HT-29 (cell line): ENCODE data around the gene PPHLN1. TPM values are rescaled to one million over a fixed set of nuclear protein-coding genes. Genes with fewer than 3 reads are reported as not detected.
A peak's percentile ranks its signal among the peaks of the same experiment; 100 is the strongest.
"Not testable (repeated sequence)": the region's sequence is repeated elsewhere in the genome, so short reads cannot be mapped to it uniquely, and the experiment has no call there.

Experiments used
- DNase-seq: peaks from one replicate; pipeline ENCODE4 v3.0.0-alpha.2; 2015; ENCODE audit warnings: low spot score
- total RNA-seq: library from RNA; depleted of rRNA; stranded (reverse); fragments of >200 nt; shearing (Covaris generic); gene quantifications from 2 replicates; pipeline ENCODE4 v1.2.3, GENCODE V29; 2014

Gene PPHLN1
- total RNA-seq, 1 experiment from 2014 or later: 45.1 TPM

DNA sequence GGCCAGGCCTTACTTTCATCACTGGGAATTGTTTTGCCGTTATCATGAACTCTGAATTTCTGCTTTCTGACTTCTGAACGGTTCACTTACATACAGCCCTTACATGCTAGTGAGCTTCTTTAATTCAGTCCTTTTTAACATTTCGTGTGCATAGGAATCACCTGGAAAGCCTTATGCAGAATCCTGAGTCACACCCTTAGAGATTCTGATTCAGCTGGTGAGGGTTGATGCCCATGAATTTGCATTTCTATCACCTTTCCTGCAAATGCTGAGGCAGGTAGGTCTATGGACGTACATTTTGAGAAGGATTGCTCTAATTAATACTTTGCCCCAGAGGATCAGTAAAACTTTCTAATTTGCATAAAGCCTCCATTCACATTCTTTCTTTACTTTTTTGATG, 44.0 kb downstream of the PPHLN1 start:
- DNase-seq: no peak

DNA sequence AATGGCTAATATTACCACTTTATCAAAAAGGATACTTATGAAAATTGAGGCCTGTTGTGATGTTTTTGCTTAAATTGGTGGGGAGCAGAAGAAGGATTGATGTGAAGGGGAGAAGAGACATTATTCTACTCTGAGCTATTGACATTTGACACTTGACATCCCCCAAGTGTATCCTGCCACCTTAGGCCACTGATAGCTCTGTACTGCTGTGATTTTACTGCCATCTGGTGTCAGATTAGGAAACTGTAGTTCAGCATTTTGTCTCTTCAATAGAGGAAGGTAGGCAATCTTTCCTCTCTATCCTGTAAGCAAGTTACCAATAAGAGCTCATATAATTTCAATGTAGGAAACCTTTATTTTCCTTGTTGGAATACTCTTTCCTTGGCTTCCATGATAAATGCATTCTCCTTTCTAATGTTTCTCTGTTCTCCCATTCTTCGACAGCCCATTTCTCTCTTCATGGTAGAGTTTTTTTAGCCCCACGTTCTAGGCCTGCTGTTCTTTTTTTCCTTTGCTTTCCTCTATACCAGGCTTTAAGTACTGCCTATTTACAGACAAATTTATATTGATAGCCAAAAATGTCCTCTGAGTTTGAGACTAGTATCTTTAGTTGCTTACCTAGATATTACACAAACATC, 46.3 kb downstream of the PPHLN1 start:
- peak; percentile 79 for DNase-seq

DNA sequence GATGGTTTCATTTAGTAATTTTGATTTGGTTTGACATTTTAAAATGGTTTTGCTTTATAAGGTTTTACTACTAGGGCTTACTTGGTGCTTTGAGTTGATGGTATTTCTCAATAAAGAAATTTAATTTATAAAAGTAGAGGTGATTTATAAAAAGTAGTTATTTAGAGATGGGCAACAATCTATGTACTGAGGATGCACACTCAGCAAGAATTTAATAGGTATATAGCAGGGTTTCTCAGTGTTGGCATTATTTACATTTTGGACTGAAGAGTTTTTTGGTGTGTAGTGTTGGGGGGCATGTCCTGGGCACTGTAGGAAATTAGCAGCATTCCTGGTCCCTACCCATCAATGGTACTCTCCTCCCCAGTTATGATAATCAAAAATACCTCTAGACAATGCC, 47.7 kb downstream of the PPHLN1 start:
- no peak for DNase-seq

DNA sequence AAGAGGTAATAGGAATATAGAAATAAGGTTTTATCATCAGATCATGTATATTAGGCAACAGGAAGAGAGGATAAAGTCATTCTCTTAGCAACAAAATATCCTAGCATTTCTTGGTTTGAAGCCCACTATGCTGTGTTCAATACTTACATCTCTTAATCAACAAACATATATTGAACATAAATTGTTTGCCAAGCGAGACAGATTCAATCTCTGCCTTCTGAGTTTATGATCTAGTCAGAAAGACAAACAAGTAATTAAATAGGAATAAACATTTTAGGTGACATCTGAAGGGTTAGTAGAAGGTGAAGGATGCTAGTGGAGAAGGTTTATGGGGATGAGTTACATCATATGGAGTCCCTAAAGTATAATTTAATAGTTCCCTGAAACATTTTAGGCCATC, 54.8 kb downstream of the PPHLN1 start:
- DNase-seq: no peak

DNA sequence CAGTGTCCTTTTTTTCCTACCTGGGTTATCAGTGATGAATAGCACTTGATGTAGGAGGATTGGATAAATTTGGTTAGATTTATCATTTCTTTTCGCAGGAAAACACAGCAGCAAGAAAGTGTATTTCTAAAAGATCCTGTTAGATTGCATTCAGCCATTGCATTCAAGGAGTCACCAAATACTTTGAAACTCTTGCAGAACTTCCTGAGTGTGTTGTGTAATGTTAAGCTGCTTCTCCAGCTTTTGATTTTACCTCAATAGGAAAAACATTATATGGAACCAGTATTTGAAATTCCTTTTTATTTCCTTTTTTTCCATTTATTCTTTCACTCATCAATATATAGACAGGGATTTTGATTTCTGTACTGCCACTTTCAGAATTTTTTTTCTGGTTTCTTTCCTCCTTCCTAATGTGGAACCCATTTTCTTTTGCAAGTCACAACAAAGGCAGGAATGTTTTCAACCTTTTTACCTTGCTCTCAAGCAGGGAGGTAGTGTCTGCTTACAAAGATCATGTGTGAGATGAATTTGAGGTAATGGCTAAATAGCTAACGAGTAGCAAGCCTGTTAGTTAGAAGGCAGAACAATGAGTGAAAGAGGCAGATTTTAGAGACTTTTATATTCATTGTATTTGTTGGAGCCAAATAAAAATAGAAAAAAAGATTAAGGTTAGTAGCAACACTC, 56.2 kb downstream of the PPHLN1 start:
- DNase-seq: no peak

DNA sequence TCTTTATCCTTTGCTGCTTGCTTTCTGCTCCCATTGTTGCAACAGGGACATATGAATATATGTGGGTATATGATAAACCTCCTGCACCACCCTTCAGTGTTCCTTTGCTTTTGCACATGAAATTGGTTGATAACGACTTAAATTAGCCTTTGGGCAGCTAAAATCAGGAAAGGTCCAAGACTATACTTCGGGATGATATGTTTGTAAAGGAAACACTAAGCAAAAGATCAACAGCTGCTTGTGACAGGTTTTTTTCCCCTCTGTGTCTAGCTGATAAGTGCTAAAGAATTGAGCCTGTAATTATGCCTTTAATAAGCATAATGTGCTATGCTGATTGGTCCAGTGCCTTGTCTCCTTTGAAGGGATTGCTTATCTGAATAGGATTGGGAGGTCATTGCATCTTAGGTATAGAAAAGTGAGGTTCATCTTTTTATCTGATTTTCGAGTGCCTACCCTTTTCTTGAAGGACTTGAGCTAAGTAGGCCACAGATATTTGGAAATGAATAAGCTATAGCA, 59.4 kb downstream of the PPHLN1 start:
- DNase-seq: no peak

DNA sequence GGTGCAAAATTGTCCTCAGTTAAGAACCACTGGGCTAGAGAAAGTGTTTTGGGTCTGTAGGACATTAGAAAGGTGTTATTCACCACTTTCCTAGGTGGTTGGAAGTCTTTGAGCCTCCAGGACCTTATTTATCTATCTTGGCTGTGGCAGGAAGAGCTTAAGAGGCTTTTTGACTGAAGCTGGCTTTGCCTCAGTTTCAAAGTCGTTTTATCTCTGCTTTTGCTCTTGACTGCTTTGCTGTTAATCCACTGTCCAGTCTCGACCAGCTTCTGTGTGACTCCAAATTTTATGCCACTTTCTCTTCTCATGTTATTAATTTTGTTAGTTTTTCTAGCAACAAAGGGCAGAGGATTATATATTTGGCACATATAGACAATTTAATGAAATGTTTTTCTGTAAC, 60.3 kb downstream of the PPHLN1 start:
- no peak for DNase-seq

DNA sequence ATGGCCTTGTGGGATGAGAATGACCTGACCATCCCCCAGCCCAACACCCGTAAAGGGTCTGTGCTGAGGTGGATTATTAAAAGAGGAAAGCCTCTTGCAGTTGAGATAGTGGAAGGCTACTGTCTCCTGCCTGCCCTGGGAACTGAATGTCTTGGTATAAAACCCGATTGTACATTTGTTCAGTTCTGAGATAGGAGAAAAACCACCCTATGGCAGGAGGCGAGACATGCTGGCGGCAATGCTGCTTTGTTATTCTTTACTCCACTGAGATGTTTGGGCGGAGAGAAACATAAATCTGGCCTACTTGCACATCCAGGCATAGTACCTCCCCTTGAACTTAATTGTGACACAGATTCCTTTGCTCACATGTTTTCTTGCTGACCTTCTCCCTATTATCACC, 62.1 kb downstream of the PPHLN1 start:
- not testable (repeated sequence) for DNase-seq

DNA sequence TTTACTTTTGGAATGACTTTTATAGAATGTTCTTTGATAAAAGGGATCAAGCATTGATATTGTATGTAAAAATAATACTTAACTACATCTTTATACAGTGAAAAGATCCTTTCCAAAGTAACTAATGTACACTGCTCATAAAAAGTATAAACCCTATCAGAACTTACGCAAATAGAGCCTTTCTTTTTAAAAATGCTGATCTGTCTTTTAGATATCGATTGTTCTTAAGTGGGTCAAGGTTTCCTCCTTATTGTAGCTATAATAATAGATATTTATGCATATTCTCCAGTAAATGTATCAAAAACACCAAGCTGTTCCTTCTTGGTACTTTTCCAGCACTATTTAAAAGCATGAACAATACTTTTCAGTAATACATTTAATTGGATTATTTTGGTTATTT, 68.5 kb downstream of the PPHLN1 start:
- DNase-seq: no peak

DNA sequence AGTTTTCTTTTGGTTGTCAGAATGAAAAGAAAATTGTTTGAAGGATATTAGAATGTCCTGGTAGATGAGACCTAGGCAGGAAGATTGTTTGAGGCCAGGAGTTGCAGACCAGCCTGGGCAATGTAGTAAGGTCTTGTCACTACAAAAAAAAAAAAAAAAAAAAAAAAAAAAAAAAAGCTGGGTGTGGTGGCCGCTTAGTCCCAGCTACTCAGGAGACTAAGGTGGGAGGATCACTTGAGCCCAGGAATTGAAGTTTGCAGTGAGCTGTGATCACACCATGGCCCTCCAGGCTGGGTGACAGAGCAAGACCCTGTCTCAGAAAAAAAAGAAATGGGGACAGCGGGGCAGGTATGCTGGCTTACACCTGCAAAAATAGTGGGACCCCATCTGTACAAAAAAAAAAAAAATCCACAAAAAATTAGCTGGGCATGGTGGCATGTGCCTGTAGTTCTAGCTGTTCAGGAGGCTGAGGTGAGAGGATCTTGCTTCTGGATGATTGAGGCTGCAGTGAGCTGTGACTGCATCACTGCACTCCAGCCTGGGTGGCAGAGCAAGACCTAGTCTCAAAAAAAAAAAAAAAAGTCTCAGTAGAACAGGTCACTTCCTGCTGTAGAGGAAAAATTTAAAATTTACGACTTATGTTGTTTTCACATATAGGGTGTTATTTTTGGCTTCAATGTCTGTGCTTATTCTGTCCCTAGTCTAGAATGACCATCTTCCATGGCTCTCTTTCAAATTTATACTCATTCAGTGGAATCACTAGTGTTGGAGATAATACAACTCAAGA, 70.7 kb downstream of the PPHLN1 start:
- DNase-seq: no peak

DNA sequence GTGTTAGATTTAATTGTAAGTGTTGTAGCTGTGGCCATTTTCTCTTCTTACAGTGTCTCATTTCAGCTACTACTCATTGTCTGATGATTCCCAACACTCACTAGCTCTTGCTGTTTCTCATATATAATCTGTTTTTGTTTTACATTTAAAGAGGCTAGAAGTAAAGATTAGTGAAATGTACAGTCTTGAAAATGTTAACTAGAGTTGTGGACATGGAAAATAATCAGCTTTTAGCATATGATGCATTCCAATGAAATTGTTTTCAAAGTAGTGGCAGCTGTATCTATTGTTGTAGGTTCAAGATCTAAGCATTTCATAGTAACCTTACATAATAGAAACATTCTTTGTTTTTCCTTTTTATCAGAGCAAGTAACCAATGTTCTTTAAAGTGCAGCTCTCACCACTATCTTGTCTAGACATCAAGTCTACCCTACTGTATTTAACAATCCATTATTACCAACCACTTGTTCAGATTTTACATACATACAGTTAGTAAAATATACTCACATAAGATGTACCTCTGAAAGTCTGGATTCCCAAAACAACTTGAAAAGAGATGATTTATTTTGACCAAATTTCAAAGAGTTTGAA, 76.9 kb downstream of the PPHLN1 start:
- DNase-seq: no peak

DNA sequence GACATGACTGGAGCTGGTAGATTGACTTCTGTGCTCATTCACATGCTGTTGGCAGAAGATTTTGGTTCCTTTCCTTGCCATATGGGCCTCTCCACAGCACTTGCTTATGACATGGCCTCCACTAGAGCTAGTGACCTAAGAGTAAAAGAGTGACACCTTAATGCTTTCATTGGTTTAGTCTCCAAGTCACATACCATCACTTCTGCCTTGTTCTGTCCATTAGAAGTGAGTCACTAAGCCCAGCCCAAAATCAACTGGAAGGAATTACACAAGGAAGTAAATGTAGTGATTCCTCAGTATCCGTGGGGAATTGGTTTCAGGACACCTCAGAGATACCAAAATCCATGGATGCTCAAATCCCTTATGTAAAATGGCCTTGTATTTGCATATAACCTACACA, 81.3 kb downstream of the PPHLN1 start:
- no peak for DNase-seq

DNA sequence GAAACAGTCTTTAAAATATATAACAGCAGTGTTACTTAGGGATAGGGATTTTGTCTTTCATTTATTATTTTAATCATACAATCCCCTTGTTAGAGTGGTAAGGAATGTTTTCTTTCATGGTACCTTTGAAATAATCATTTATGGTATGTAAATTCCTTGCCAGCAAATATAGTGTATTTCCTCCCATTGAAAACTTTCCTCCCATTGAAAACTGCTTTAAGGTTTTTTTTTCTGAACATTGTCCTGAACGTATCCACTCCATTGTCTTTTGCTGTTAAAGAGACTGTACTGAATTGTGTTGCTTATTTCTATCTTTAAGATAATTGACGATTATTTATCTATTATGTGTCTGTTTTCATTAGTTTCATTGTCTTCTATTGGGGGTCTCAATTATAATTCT, 83.5 kb downstream of the PPHLN1 start:
- no peak for DNase-seq

DNA sequence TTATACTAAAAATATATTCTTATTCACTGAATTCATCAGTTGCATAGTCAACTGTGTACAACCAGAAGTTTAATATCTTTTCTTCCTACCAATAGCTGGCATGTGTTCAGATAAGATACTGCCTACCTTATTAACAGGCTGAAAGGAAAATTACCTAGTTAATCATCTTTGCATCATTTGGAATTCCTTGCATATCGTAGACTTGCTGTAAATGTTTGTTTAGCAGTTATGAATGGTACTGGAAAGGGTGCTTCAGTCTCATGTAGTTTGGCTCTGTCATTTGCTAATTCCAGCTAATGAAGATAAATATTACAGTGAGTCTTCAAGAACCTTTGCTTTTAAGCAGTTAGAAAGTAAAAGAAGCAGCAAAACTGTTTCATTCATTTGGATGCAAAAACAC, 84.4 kb downstream of the PPHLN1 start:
- no peak for DNase-seq

DNA sequence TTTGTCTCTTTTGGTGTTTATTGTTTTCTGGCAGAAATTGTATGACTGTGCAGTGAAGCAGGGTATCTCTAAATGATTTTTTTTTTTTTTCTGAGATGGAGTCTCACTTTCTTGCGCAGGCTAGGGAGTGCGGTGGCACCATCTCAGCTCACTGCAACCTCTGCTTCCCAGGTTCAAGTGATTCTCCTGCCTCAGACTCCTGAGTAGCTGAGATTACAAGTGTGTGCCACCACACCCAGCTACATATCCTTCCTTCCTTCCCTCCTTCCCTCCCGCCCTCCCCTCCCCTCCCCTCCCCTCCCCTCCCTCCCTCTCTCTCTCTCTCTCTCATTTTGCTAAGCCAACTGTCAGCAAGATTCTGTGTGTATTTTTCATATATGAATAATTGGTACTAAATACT, 94.4 kb downstream of the PPHLN1 start:
- DNase-seq: no peak

DNA sequence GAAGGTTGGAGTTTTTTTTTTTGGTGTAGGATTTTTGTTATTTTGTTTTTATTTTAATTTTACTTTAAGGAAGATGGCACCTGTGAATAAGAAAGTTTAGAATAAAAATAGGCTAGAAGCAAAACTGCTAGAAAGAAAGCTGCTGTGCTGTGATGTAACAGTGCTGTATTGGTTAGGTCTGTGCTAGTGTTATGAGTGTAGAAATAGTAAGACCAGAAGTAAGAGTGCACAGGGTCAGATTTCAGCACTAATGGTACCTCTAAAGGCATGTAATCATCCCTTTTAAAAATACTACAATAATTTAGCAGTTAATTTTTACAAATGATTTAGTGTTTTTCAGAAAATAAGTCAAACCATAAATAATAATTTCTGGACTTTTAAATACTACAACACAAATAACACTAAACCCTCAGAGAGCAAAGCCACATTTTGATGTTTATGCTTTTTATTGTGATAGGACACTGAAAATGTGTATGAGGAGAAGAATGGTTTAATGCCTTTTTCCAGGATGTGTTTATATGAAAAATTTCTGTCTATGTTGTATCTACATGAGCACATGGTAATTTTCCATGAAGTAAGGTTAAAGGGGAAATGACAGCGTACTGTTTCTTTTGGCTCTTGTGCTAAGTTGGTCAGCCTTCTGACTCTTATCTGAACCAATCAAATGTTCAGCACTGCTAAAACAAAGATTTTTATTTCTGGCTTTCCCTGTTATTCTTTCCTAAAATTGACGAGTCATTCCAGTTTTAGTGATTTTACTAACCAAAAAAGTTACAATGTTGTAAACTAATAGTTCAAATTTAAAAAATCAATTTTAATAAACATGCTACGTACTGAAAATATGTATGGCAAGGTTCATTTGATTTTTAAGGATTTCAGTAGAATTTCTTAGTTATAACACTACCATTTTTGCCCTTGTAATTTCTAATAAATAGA, 96.1 kb downstream of the PPHLN1 start:
- DNase-seq: no peak

DNA sequence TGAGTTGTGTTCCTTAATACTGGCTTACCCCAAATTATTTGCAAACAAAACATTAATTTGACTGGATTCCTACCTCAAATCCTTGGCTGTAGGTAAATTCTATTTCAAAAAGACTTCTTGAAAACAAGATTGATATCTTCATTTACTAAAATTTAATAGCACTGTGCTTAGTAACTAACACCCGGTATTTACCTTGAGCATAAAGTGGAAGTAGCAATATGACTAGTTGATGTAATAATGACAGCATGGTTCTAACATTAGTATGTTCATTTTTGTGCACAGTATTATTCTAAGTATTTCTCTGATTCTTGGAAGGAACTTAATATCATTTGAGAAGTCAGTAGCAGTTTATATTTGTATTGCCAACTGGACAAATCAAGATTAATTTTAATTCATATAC, 96.8 kb downstream of the PPHLN1 start:
- no peak for DNase-seq

DNA sequence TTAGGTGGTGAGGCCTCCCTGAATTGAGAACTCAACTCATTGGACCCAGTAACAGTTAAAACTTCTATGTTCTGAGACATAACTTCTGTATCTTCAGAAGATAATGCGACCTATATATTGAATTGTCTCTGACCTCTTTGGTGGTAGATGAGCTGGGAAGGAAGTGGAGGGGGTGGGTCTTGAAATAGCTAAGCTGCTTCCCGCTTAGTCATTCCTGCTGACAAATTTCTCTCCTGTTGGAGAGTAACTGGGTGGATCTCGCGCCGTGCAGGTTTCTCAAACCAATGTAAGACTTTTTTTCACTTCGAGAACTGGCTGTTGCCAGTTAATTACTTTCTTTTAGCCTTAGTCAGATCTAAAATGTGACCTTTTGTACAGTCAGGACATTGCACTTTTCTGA, 100.8 kb downstream of the PPHLN1 start:
- peak; percentile 70 for DNase-seq

DNA sequence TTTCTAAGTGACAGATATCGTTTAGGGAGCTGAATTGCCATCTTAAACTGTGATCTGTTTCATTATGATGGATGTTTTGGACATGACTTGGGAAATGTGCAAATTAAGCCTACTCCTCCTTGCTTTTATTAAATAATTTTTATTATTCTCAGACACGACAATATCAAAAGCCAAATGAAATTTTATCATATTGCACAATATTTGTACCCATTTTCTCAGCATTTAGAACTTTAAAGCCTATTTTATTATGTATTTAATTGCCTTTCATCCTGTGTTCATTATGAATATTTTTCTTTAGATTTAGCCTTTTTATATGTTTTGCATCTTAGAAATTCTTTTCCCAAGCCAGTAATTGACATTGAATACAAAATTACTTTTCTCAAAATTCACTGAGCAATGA, 102.9 kb downstream of the PPHLN1 start:
- DNase-seq: no peak

DNA sequence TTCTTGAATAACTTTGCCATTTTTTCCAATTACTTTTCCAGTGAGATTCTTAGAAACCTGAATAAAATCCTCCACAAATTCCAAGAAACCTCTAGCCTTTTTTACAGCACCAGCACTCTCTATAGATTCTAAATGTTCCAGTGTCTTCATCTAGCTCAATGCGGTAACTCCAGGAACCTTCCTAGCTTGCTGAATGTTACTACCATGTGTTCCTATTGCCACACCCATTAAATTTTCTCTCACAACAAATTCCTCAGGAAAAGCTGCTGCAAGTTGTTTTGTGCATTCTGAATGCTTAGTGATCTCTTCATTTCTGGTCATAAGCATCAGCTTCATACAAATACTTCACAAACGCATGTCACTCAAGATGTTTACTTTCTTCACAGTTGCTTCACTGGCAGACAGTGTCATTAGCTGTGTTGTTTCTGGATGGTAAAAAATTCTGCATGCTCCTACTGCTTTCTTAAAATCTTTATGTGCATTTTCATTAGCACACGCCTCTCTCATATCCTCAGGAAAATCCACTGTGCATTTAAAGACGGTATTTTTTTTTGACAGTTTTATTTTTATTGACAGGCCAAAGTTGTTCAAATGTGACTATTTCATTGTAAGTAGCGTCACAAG, 106.7 kb downstream of the PPHLN1 start:
- no peak for DNase-seq

DNA sequence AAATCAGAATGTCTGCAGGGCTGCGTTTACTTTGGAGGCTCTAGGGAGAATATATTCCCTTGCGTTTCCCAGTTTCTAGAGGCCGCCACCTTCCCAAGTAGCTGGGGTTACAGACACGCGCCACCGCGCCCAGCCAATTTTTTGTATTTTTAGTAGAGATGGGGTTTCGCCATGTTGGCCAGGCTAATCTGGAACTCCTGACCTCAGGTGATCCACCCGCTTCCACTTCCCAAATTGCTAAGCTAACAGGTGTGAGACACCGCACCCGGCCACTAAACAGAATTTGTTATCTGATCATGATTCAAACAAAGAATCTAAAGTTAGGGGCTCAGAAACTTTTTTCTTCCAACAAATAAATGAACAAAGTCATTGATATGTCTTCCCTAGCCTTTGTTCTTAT, 114.6 kb downstream of the PPHLN1 start:
- DNase-seq: no peak
